Measurements from ENCODE around the gene ADGRA3.

DNA sequence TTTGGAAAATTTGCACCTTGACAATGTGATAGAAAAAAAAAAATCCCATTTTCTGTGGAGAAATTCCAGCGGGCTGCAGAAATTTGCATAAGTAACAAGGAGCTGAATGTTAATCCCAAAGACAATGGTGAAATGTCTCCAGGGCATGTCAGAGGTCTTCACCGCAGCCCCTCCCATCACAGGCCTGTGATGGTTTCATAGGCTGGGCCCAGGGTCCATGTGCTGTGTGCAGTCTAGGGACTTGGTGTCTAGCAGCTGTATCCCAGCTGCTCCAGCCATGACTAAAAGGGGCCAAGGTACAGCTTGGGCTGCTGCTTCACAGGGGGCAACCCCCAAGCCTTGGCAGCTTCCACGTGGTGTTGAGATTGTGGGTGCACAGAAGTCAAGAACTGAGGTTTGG is 85.2 kb downstream of the ADGRA3 start:
- TF ChIP-seq, protein P1, sequence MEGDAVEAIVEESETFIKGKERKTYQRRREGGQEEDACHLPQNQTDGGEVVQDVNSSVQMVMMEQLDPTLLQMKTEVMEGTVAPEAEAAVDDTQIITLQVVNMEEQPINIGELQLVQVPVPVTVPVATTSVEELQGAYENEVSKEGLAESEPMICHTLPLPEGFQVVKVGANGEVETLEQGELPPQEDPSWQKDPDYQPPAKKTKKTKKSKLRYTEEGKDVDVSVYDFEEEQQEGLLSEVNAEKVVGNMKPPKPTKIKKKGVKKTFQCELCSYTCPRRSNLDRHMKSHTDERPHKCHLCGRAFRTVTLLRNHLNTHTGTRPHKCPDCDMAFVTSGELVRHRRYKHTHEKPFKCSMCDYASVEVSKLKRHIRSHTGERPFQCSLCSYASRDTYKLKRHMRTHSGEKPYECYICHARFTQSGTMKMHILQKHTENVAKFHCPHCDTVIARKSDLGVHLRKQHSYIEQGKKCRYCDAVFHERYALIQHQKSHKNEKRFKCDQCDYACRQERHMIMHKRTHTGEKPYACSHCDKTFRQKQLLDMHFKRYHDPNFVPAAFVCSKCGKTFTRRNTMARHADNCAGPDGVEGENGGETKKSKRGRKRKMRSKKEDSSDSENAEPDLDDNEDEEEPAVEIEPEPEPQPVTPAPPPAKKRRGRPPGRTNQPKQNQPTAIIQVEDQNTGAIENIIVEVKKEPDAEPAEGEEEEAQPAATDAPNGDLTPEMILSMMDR (IDR thresholded peaks at IDR 0.05 in 8 of 11, conservative IDR thresholded peaks at IDR 0.05 in 3 of 11), result no peak
- TF ChIP-seq POLR2A (IDR thresholded peaks at IDR 0.05) (no peak), POLR2AphosphoS5 (IDR thresholded peaks at IDR 0.05) (no peak)

All from spleen (tissue), 7 donors.